ENCODE measurements around the gene FLT3. TPM values are rescaled to one million over a fixed set of nuclear protein-coding genes. Genes with fewer than 3 reads are reported as not detected.

The FLT3 gene
- total and polyA plus RNA-seq, 2 of the 13 experiments (the other 11 are each of a cell fraction or from before 2014, with no cell fraction given), result not detected

DNA sequence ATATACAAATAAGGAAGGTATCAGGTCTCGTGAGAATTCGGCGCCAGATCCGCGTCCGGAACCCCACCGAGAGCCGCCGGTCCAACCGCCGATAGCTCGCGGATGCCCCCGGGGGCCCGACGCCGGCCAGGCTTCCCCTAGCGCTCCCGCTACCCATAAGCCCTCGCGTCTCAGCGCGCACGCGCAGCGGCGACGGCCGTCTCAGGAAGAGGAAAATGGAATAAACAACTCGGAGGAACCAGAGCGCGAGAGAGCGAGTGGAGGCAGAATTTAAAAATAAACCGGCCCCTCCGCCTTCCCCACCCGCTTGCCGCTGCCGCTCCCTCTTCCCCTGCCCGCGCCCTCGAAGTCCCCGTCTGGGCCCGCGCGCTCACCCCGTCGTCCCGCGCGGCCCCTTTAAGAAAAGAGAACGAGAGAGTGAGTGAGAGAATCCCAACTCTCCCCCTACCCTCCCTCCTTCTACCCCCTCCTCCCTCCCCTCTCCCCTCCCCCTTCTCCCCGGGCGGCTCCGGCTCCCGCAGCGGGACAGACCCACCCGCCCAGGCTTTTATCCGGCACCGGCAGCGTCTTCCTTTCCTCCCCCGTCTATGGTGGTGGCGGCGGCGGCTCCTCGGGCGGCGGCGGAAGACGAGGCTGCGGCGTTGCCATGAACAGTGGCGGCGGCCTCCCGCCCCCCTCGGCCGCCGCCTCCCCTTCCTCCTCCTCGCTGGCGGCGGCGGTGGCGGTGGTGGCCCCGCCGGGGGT lies 37.8 kb upstream of the FLT3 start, which contains the start of gene PAN3 (continued):
- TF ChIP-seq, protein P1, sequence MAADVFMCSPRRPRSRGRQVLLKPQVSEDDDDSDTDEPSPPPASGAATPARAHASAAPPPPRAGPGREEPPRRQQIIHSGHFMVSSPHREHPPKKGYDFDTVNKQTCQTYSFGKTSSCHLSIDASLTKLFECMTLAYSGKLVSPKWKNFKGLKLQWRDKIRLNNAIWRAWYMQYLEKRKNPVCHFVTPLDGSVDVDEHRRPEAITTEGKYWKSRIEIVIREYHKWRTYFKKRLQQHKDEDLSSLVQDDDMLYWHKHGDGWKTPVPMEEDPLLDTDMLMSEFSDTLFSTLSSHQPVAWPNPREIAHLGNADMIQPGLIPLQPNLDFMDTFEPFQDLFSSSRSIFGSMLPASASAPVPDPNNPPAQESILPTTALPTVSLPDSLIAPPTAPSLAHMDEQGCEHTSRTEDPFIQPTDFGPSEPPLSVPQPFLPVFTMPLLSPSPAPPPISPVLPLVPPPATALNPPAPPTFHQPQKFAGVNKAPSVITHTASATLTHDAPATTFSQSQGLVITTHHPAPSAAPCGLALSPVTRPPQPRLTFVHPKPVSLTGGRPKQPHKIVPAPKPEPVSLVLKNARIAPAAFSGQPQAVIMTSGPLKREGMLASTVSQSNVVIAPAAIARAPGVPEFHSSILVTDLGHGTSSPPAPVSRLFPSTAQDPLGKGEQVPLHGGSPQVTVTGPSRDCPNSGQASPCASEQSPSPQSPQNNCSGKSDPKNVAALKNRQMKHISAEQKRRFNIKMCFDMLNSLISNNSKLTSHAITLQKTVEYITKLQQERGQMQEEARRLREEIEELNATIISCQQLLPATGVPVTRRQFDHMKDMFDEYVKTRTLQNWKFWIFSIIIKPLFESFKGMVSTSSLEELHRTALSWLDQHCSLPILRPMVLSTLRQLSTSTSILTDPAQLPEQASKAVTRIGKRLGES (CRISPR knock-in tag; IDR thresholded peaks at IDR 0.05; ENCODE audit: borderline replicate concordance), result no peak
- TF ChIP-seq MTA1 (CRISPR knock-in tag; IDR thresholded peaks at IDR 0.05; ENCODE audit: borderline replicate concordance) (no peak), KDM2A (CRISPR knock-in tag; IDR thresholded peaks at IDR 0.05; ENCODE audit: borderline replicate concordance, low read depth) (peak; percentile 84), ZNF724P (CRISPR knock-in tag; IDR thresholded peaks at IDR 0.05; ENCODE audit: borderline replicate concordance) (no peak), HCFC1 (IDR thresholded peaks at IDR 0.05; ENCODE audit: low read depth, low read length) (peak; percentile 34; the same call in 1 of the 2 replicates), TBP (CRISPR knock-in tag; IDR thresholded peaks at IDR 0.05) (no peak), ZNF44 (CRISPR knock-in tag; IDR thresholded peaks at IDR 0.05) (peak; percentile 68; the same call in 1 of the 2 replicates), YY1 (IDR thresholded peaks at IDR 0.05; ENCODE audit: insufficient read depth, insufficient replicate concordance, low read depth, low read length) (peak; percentile 38), GATAD1 (CRISPR knock-in tag; IDR thresholded peaks at IDR 0.05) (peak; percentile 82)
- TF ChIP-seq, protein P2, sequence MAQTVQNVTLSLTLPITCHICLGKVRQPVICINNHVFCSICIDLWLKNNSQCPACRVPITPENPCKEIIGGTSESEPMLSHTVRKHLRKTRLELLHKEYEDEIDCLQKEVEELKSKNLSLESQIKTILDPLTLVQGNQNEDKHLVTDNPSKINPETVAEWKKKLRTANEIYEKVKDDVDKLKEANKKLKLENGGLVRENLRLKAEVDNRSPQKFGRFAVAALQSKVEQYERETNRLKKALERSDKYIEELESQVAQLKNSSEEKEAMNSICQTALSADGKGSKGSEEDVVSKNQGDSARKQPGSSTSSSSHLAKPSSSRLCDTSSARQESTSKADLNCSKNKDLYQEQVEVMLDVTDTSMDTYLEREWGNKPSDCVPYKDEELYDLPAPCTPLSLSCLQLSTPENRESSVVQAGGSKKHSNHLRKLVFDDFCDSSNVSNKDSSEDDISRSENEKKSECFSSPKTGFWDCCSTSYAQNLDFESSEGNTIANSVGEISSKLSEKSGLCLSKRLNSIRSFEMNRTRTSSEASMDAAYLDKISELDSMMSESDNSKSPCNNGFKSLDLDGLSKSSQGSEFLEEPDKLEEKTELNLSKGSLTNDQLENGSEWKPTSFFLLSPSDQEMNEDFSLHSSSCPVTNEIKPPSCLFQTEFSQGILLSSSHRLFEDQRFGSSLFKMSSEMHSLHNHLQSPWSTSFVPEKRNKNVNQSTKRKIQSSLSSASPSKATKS (CRISPR knock-in tag; IDR thresholded peaks at IDR 0.05), result no peak
- TF ChIP-seq, protein P3, sequence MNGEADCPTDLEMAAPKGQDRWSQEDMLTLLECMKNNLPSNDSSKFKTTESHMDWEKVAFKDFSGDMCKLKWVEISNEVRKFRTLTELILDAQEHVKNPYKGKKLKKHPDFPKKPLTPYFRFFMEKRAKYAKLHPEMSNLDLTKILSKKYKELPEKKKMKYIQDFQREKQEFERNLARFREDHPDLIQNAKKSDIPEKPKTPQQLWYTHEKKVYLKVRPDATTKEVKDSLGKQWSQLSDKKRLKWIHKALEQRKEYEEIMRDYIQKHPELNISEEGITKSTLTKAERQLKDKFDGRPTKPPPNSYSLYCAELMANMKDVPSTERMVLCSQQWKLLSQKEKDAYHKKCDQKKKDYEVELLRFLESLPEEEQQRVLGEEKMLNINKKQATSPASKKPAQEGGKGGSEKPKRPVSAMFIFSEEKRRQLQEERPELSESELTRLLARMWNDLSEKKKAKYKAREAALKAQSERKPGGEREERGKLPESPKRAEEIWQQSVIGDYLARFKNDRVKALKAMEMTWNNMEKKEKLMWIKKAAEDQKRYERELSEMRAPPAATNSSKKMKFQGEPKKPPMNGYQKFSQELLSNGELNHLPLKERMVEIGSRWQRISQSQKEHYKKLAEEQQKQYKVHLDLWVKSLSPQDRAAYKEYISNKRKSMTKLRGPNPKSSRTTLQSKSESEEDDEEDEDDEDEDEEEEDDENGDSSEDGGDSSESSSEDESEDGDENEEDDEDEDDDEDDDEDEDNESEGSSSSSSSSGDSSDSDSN (CRISPR knock-in tag; IDR thresholded peaks at IDR 0.05), result peak; percentile 47
- TF ChIP-seq, protein P4, sequence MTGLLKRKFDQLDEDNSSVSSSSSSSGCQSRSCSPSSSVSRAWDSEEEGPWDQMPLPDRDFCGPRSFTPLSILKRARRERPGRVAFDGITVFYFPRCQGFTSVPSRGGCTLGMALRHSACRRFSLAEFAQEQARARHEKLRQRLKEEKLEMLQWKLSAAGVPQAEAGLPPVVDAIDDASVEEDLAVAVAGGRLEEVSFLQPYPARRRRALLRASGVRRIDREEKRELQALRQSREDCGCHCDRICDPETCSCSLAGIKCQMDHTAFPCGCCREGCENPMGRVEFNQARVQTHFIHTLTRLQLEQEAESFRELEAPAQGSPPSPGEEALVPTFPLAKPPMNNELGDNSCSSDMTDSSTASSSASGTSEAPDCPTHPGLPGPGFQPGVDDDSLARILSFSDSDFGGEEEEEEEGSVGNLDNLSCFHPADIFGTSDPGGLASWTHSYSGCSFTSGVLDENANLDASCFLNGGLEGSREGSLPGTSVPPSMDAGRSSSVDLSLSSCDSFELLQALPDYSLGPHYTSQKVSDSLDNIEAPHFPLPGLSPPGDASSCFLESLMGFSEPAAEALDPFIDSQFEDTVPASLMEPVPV (CRISPR knock-in tag; IDR thresholded peaks at IDR 0.05), result peak; percentile 21; the same call in 1 of the 2 replicates
- TF ChIP-seq, protein P5, sequence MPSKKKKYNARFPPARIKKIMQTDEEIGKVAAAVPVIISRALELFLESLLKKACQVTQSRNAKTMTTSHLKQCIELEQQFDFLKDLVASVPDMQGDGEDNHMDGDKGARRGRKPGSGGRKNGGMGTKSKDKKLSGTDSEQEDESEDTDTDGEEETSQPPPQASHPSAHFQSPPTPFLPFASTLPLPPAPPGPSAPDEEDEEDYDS (CRISPR knock-in tag; IDR thresholded peaks at IDR 0.05), result peak; percentile 63
